Epithelial cell of proximal tubule (primary cell): ENCODE data around the gene DMRTC2. TPM values are rescaled to one million over a fixed set of nuclear protein-coding genes. Genes with fewer than 3 reads are reported as not detected.
A peak's percentile ranks its signal among the peaks of the same experiment; 100 is the strongest.

Experiments
- DNase-seq: peaks from one replicate; pipeline ENCODE4 v3.0.0-alpha.2; 2011; ENCODE audit warnings: low read depth
- H3K4me3 ChIP-seq: 2 replicates; pipeline ENCODE4 v1.5.1; 2011; ENCODE audit warnings: low read depth, mild to moderate bottlenecking, low read length
- total RNA-seq: library from RNA; depleted of rRNA; stranded (reverse); fragments of >200 nt; gene quantifications from 2 replicates; pipeline ENCODE4 v1.2.3, GENCODE V29; 2015
- TF ChIP-seq, protein P1 (sequence below): conservative IDR thresholded peaks from 2 replicates; pipeline ENCODE4 v1.5.1; 2012; ENCODE audit warnings: low read depth, mild to moderate bottlenecking, low read length

DMRTC2 gene
- total RNA-seq, 1 donor from 2014 or later: not detected

DNA sequence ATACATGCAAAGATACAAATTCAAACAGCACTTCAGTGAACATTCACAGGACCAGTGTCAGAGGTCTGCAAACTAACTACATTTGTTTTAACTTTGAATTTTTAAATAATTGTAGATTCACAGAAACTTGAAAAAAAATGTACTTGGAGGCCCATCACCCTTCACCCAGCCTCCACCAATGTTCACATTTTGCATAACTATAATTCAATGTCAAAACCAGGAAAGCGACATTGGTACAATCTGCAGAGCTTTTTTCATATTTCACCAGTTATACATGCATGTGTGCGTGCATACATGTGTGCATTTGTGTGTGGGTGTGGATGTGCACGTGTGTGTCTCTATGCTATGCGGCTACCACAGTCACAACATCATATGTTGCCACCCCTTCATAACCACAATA lies 29.5 kb upstream of the DMRTC2 start:
- H3K4me3 ChIP-seq: no peak overlapping the region
- DNase-seq: no peak

DNA sequence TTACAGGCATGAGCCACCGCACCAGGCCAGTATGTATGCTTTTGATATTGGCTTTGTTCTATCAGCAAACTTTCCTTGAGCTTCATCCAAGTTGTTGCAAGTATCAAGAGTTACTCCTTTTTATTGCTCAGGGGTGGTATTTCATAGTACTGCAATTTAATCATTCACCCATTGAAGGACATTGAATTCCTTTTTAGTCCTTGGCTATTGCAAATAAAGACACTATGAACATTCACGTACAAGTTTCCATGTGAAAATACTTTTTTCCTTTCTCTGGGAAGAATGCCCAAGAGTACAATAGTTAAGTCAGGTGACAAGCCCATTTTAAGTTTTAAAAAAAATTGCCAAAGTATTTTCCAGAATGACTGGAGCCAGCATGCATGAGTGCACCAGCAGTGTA lies 28.1 kb upstream of the DMRTC2 start:
- no peak overlapping the region for H3K4me3 ChIP-seq
- TF ChIP-seq, protein P1, sequence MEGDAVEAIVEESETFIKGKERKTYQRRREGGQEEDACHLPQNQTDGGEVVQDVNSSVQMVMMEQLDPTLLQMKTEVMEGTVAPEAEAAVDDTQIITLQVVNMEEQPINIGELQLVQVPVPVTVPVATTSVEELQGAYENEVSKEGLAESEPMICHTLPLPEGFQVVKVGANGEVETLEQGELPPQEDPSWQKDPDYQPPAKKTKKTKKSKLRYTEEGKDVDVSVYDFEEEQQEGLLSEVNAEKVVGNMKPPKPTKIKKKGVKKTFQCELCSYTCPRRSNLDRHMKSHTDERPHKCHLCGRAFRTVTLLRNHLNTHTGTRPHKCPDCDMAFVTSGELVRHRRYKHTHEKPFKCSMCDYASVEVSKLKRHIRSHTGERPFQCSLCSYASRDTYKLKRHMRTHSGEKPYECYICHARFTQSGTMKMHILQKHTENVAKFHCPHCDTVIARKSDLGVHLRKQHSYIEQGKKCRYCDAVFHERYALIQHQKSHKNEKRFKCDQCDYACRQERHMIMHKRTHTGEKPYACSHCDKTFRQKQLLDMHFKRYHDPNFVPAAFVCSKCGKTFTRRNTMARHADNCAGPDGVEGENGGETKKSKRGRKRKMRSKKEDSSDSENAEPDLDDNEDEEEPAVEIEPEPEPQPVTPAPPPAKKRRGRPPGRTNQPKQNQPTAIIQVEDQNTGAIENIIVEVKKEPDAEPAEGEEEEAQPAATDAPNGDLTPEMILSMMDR: no peak
- no peak for DNase-seq

More for the DNA sequence above, 29.5 kb upstream of the DMRTC2 start:
- TF ChIP-seq, protein P1: no peak

DNA sequence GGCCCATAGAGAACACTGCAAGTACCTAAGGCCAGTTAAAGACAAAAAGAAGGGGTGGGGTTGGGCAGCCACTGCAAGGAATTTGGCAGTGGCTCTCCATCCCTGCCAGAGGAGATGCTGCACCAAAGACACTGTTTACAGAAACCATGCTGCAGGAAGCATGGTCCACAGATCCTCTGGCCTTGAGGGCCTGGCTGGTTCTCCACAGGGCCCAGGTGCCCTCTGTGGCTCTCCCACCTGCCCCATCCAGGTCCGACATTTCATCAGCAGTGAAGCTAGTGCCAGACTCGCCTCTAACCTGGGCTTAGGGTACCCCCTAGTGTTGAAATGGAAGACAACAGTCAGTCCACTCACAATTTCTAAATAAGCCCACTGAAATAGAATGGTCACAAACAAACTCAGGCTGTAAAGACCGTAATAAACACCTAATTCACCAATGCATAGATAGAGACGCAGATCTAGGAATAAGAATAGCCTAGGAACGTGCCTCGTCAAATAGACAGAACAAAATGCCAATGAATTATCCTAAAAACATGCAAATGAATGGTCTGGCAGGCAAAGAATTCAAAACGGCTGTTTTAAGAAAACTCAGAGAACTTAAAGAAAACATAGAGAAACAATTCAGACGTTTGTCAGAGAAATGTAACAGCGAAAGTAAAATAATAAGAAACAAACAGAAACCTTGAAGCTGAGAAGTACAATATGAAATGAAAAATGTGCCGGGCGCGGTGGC lies 23.7 kb upstream of the DMRTC2 start:
- DNase-seq: peak; percentile 6
- TF ChIP-seq, protein P1: peak; percentile 77
- H3K4me3 ChIP-seq: no peak overlapping the region

DNA sequence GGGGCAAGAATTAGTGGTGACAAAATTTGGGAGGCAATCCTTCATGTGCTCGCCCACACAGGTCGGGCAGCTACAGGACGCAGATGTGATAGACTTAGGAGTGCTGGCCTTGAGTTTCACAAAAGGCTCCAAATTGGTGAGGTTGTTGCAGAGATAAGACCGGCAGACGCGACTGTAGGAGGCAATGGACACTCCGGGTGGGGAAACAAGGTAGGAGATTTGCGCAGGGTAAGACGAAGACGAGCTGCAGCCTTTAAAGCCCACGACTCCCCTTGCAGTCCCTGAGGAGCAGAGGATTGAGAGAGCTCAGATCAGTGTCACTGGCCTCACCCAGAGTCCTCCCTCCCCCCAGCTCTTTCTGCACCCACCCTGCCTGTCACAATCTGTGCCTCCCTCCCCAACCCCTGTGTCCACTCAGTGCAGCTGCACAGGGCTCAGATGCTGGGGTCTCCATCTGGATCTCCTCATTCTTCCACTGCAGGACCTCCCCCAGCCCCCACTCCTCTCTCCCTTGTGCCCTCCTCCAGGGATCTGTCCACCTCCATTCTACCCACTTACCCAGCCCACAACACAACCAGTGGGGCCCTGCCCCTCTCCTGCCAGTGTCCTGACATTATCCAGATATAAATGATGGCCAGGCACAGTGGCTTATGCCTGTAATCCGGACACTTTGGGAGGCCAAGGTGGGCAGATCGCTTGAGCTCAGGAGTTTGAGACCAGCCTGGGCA lies 6.7 kb upstream of the DMRTC2 start:
- no peak for DNase-seq
- H3K4me3 ChIP-seq: no peak overlapping the region
- TF ChIP-seq, protein P1: no peak

DNA sequence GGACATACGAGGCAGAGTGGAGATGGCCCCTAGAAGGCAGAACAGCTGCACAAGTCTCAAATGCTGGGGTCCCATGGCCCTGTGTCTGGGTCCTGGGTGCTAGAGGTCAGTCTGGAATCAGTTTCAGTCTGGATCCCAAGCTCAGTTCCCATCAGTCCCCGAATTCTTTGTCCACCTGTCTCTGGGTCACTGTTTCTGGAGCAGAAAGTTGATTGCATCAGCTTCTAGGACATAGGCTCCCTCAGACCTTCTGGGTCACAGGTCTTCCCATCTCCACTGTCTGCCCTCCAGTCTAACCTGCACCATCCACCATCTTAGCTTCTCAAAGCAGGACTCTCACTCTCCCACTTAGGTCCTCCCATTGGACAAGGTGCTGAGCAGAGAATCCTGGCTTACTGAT lies 5.6 kb upstream of the DMRTC2 start:
- TF ChIP-seq, protein P1: no peak
- no peak overlapping the region for H3K4me3 ChIP-seq
- no peak for DNase-seq

DNA sequence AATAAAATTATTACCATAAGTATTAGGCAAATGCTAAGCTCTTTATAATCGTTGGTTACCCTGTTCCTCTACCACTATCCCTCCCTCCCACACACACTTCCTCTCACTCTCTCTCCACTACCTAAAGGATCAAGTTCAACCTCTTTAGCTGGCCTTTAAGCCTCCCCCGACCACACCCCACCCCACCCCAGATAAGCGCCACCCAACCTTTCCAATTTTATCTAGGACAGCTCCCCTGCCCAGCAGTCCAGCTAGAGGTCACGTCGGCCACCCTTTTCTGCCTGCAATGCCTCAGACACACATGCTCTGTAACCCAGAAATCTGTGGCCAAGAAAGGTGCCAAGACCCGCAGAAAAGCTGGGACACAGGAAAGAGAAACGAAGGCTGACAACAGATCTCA lies 1.5 kb upstream of the DMRTC2 start:
- no peak for DNase-seq
- no peak overlapping the region for H3K4me3 ChIP-seq
- TF ChIP-seq, protein P1: no peak

DNA sequence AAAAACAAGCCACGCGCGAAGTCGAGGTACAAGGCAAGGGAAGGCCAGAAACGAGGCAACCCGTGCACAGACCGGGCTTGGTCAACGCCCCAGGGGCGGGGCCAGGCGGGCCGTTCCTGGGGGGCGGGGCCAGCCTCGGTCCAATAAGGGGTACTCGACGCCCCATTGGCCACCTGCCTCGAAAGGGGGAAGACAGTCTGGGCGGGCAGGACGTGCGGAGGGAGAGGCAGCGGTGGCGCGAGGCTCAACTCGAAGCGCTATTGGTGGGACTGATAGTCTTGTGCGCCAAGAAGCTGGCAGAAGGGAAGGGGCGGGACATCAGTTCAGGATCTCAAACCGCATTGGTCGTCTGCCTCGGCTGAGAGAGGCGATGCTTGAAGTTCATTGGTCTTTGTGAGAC lies 241 bp upstream of the DMRTC2 start, which contains the start of gene LYPD4:
TSS of gene LYPD4 (minus strand) at position 83 of the 400 bp plus-strand sequence. CDS start 5,398 bp downstream, outside the sequence.
- no peak within 1 kb of the TSS for H3K4me3 ChIP-seq
- no peak for DNase-seq

More for the DNA sequence above, 241 bp upstream of the DMRTC2 start, which contains the start of gene LYPD4:
- TF ChIP-seq, protein P1: no peak
